Small intestine (tissue), 7 donors: ENCODE results near the gene ZDHHC14. TPM values are rescaled to one million over a fixed set of nuclear protein-coding genes. Genes with fewer than 3 reads are reported as not detected.

Experiments used
- DNase-seq, 2 donors: peaks; one replicate each; pipeline versions ENCODE4 v3.0.0 to v3.0.0-alpha.2; 2013
- FAIRE-seq: peaks from 2 replicates; lab custom pipeline; 2012; peaks lifted over from hg19 to GRCh38; lab: Jason Lieb, UNC
- H3K27ac ChIP-seq, 3 donors: one replicate each; pipeline ENCODE4 v1.5.1; 2013; ENCODE audit warnings: low read length in 2 of 3, mild to moderate bottlenecking in 2 of 3, control low read depth in 1 of 3, inconsistent platforms in 1 of 3, low read depth in 1 of 3, moderate library complexity in 1 of 3
- H3K27me3 ChIP-seq, 3 donors: one replicate each; pipeline ENCODE4 v1.6.1; 2013; ENCODE audit warnings: low read length in 3 of 3, inconsistent platforms in 1 of 3; ENCODE audit not compliant: control insufficient read depth in 3 of 3, insufficient read depth in 3 of 3
- H3K36me3 ChIP-seq, 3 donors: one replicate each; pipeline ENCODE4 v1.6.1; 2013; ENCODE audit warnings: low read length in 3 of 3, inconsistent platforms in 1 of 3, low read depth in 1 of 3, mild to moderate bottlenecking in 1 of 3, moderate library complexity in 1 of 3; ENCODE audit not compliant: control insufficient read depth in 3 of 3, insufficient read depth in 2 of 3
- H3K4me1 ChIP-seq, 3 donors: one replicate each; pipeline ENCODE4 v1.6.1; 2013; ENCODE audit warnings: low read length in 2 of 3, inconsistent platforms in 1 of 3, low read depth in 1 of 3, mild to moderate bottlenecking in 1 of 3, moderate library complexity in 1 of 3; ENCODE audit not compliant: control insufficient read depth in 3 of 3, insufficient read depth in 2 of 3
- H3K4me3 ChIP-seq, 3 donors: one replicate each; pipeline ENCODE4 v1.5.1; 2013; ENCODE audit warnings: low read length in 3 of 3, control low read depth in 1 of 3, inconsistent platforms in 1 of 3, low read depth in 1 of 3, mild to moderate bottlenecking in 1 of 3, moderate library complexity in 1 of 3
- H3K9me3 ChIP-seq, 2 donors: one replicate each; pipeline ENCODE4 v1.6.1; 2013; ENCODE audit warnings: low read depth in 1 of 2, low read length in 1 of 2; ENCODE audit not compliant: control insufficient read depth in 2 of 2, insufficient read depth in 1 of 2
- WGBS, 3 donors: extraction: QIAGEN DNeasy Blood & Tissue Kit; methylation state at CpG; one replicate each; pipeline ENCODE4 v1.1.7; 2013; 5-methylcytosine and 5-hydroxymethylcytosine counted together
- polyA plus RNA-seq, 4 donors: library from polyadenylated mRNA; stranded (reverse) in 3 of 4; unstranded in 1 of 4; fragments of 200-250 nt in 3 of 4; fragments of 120-200 nt in 1 of 4; gene quantifications; one replicate each; pipeline versions ENCODE4 v1.2.1 to v1.2.3, GENCODE V29; 2013
- donor health status: healthy with polysubstance abuse.
- donor health status: control.
- donor health status: control.
- donor health status: Bipolar disorder and iron deficiency.
- donor health status: healthy.

Gene ZDHHC14
- polyA plus RNA-seq, 4 donors, result 3.4 to 27.7 (median 10.3) TPM

- H3K27ac ChIP-seq, result no peak overlapping the region
- peaks cover 0 to 17% (median 0%) of the 10 kb centered on the region in 3 donors for H3K36me3 ChIP-seq
- H3K4me3 ChIP-seq, result no peak overlapping the region
- 93 to 97% (median 95%) methylated on average over 3 of the region's 3 CpGs for WGBS, 3 donors
- FAIRE-seq (no peak), DNase-seq (no peak)
- H3K27me3 ChIP-seq, result no peaks in the 10 kb centered on the region
- peaks cover 3 to 5% (median 5%) of the 10 kb centered on the region in 3 donors for H3K4me1 ChIP-seq
- peaks cover 0 to 6% of the 10 kb centered on the region in 2 donors for H3K9me3 ChIP-seq
These were observed 241.4 kb downstream of the ZDHHC14 start for GRCh38 chr6:157622427-157622826.

GRCh38 chr6:157625111-157625510 is 244.1 kb downstream of the ZDHHC14 start:
- H3K4me3 ChIP-seq, result no peak overlapping the region
- H3K27ac ChIP-seq, result no peak overlapping the region
- no peaks in the 10 kb centered on the region for H3K27me3 ChIP-seq
- DNase-seq (no peak), FAIRE-seq (no peak)
- H3K4me1 ChIP-seq, result peaks cover under 1 to 5% (median 3%) of the 10 kb centered on the region in 3 donors
- peaks cover 0 to 21% (median 0%) of the 10 kb centered on the region in 3 donors for H3K36me3 ChIP-seq
- 87 to 93% (median 90%) methylated on average over 7 of the region's 7 CpGs for WGBS, 3 donors
- peaks cover 0 to under 1% of the 10 kb centered on the region in 2 donors for H3K9me3 ChIP-seq

GRCh38 chr6:157625764-157626163 is 244.8 kb downstream of the ZDHHC14 start:
- Histone ChIP-seq H3K36me3 (peaks cover 0 to 21% (median 0%) of the 10 kb centered on the region in 3 donors), H3K27me3 (no peaks in the 10 kb centered on the region), H3K27ac (no peak overlapping the region), H3K4me1 (no peaks in the 10 kb centered on the region), H3K4me3 (no peak overlapping the region), H3K9me3 (no peaks in the 10 kb centered on the region)
- FAIRE-seq (no peak), DNase-seq (no peak)
- WGBS, 3 donors, result 85 to 88% (median 86%) methylated on average over 10 of the region's 10 CpGs

- no peaks in the 10 kb centered on the region for H3K4me1 ChIP-seq
- no peak for FAIRE-seq
- DNase-seq, result no peak
- H3K27ac ChIP-seq, result no peak overlapping the region
- no peak overlapping the region for H3K4me3 ChIP-seq
- no peaks in the 10 kb centered on the region for H3K9me3 ChIP-seq
- H3K36me3 ChIP-seq, result peaks cover 0 to 28% (median 0%) of the 10 kb centered on the region in 3 donors
- 85 to 89% (median 88%) methylated on average over 11 of the region's 11 CpGs for WGBS, 3 donors
- H3K27me3 ChIP-seq, result no peaks in the 10 kb centered on the region
These were observed 246.4 kb downstream of the ZDHHC14 start for GRCh38 chr6:157627195-157627966.

DNA sequence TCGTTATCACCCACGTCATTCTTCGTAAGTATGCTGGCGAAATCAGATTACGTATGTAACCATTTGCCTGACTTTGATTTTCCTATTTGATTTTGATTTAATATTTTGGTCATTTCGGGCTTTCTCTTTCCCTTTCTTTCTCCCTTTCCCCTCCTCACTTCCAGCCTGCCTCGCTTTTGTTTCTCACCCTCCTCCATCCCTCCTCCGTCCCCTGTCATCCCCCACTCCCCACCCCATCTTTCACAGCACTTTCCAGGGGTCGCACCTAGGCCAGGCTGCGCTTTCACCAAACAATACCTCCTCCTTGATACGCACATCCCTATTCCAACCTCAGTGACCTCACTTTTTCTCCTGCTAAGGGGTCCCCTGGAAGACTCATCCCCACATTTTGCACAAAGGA is 247.5 kb downstream of the ZDHHC14 start:
- peaks cover 0 to 30% (median 0%) of the 10 kb centered on the region in 3 donors for H3K36me3 ChIP-seq
- no peak overlapping the region for H3K4me3 ChIP-seq
- WGBS, 3 donors, result 93 to 95% (median 94%) methylated on average over 11 of the region's 11 CpGs
- no peak overlapping the region for H3K27ac ChIP-seq
- H3K27me3 ChIP-seq, result no peaks in the 10 kb centered on the region
- DNase-seq (no peak), FAIRE-seq (no peak)
- H3K4me1 ChIP-seq, result no peaks in the 10 kb centered on the region
- H3K9me3 ChIP-seq, result no peaks in the 10 kb centered on the region

- no peaks in the 10 kb centered on the region for H3K27me3 ChIP-seq
- FAIRE-seq, result no peak
- no peak overlapping the region for H3K4me3 ChIP-seq
- H3K36me3 ChIP-seq, result peaks cover 0 to 30% (median 0%) of the 10 kb centered on the region in 3 donors
- no peak for DNase-seq
- no peaks in the 10 kb centered on the region for H3K4me1 ChIP-seq
- H3K9me3 ChIP-seq, result no peaks in the 10 kb centered on the region
- no peak overlapping the region for H3K27ac ChIP-seq
- 57 to 84% (median 72%) methylated on average over 10 of the region's 10 CpGs for WGBS, 3 donors
These were observed 248.2 kb downstream of the ZDHHC14 start for GRCh38 chr6:157629220-157629619.

DNA sequence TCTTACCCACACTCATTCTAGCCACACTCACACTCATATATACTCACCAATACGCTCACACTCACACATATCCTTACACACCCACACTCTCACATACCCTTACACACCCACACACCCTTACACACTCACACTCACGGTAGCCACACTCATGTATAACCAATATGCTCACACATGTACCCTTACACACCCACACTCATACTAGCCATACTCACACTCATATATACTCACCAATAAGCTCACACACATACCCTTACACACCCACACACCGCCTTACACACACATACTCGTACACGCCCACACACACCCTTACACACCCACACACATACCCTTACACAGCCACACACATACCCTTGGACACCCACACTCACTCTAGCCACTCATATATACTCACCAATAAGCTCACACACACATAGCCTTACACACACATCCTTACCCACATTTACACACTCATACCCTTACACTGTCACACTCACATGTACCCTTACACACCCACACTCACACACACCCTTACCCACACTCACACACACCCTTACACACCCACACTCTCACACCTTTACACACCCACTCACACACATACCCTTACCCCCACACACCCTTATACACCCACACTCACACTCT is 249.6 kb downstream of the ZDHHC14 start:
- 74 to 97% (median 97%) methylated on average over 5 of the region's 5 CpGs for WGBS, 3 donors
- Histone ChIP-seq H3K4me1 (no peaks in the 10 kb centered on the region), H3K36me3 (peaks cover 0 to 33% (median 0%) of the 10 kb centered on the region in 3 donors), H3K27ac (no peak overlapping the region), H3K4me3 (no peak overlapping the region), H3K27me3 (no peaks in the 10 kb centered on the region), H3K9me3 (no peaks in the 10 kb centered on the region)
- FAIRE-seq (no peak), DNase-seq (no peak)

DNA sequence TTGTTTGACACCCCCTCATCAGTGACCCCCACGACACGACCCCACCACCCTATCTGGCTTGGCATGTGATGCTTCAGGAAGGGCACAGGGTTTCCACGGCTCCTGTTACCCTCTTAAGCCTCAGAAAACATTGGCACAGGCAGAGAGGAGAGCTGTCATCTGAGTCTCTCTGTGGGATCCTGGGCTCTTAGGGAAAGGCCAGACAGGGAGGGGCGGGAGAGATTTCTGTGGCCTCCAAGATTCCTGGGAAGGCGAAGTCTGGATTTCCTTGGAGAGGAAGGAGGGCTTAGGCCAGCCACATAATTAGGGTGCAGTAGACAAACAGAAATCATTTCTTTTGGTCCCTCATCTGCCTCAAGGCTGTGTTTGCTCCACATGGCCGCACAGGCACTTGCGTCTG is 250.4 kb downstream of the ZDHHC14 start:
- Histone ChIP-seq H3K9me3 (no peaks in the 10 kb centered on the region), H3K4me3 (no peak overlapping the region), H3K4me1 (no peaks in the 10 kb centered on the region), H3K27ac (no peak overlapping the region), H3K36me3 (peaks cover 0 to 40% (median 0%) of the 10 kb centered on the region in 3 donors), H3K27me3 (no peaks in the 10 kb centered on the region)
- no peak for DNase-seq
- WGBS, 3 donors, result 86 to 97% (median 92%) methylated on average over 7 of the region's 7 CpGs
- FAIRE-seq, result no peak
